ENCODE measurements around the gene MAP4. TPM values are rescaled to one million over a fixed set of nuclear protein-coding genes. Genes with fewer than 3 reads are reported as not detected.
"Not testable (repeated sequence)": the region's sequence is repeated elsewhere in the genome, so short reads cannot be mapped to it uniquely, and the experiment has no call there.

MAP4 gene
- total RNA-seq, 1 donor from 2014 or later = 138 TPM

- DNase-seq = no peak
- H3K27me3 Mint-ChIP-seq = no peaks in the 10 kb centered on the region
- H3K9me3 Mint-ChIP-seq = no peaks in the 10 kb centered on the region
- H3K4me1 Mint-ChIP-seq = peaks cover 4% of the 10 kb centered on the region
- H3K4me3 Mint-ChIP-seq = no peak overlapping the region
- no peak overlapping the region for H3K27ac Mint-ChIP-seq
- intact Hi-C loops (cut with micrococcal nuclease) = no loop called here
- peaks cover 1% of the 10 kb centered on the region for H3K36me3 Mint-ChIP-seq (ENCODE audit: low read depth)
Observed at GRCh38 chr3:48026951-48027908, 11.0 kb upstream of the MAP4 start.

DNA sequence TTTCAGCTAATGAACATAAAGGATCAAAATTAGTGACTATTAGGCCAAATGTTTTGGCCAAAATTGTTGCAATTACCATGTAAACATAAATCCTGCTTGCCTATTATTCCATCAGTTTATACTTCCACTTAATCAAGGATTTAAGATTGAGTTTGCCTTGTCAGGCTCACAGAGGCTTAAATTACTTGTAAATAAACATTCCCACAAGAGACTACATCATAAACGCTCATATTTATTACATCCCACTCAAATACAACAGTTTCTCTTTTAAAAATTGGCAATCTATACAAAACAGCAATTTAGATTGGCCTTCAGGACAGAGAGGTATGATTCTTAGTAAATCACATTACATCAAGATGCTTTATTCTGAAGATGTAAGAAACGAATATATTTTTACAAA, 9.9 kb upstream of the MAP4 start:
- no peaks in the 10 kb centered on the region for H3K27me3 Mint-ChIP-seq
- no peak for DNase-seq
- peaks cover 7% of the 10 kb centered on the region for H3K4me1 Mint-ChIP-seq
- intact Hi-C loops (cut with micrococcal nuclease) = no loop called here
- peaks cover 4% of the 10 kb centered on the region for H3K36me3 Mint-ChIP-seq (ENCODE audit: low read depth)
- no peak overlapping the region for H3K27ac Mint-ChIP-seq
- H3K4me3 Mint-ChIP-seq = no peak overlapping the region
- H3K9me3 Mint-ChIP-seq = no peaks in the 10 kb centered on the region

- Mint-ChIP-seq H3K4me1 (peaks cover 7% of the 10 kb centered on the region), H3K27me3 (no peaks in the 10 kb centered on the region)
Observed at GRCh38 chr3:48024401-48024800, 8.2 kb upstream of the MAP4 start.

DNA sequence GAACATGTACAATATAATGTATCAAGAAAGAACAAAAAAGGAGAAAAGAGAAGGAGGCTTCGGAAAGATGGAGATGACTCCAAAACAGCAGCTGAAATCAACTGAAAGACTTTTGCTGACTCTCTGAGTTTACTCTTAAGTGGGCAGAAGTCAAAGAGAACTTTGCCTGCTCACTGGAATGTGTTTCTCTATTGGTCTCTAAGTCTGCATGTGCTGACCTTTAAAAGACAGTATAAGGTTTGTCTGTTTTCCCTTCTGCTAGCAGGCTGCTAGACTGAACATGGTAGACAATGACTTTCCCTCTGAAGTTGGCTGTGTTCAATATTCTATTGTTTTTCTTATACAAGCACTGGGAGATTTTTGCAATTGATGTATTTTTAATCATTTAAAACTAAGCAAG, 7.2 kb upstream of the MAP4 start:
- H3K36me3 Mint-ChIP-seq (ENCODE audit: low read depth) = peaks cover 3% of the 10 kb centered on the region
- no peak overlapping the region for H3K4me3 Mint-ChIP-seq
- H3K27ac Mint-ChIP-seq = no peak overlapping the region
- H3K9me3 Mint-ChIP-seq = no peaks in the 10 kb centered on the region
- H3K27me3 Mint-ChIP-seq = no peaks in the 10 kb centered on the region
- no peak for DNase-seq
- intact Hi-C loops (cut with micrococcal nuclease) = no loop called here
- H3K4me1 Mint-ChIP-seq = peaks cover 7% of the 10 kb centered on the region

More at GRCh38 chr3:48024401-48024800, 8.2 kb upstream of the MAP4 start:
- no peak overlapping the region for H3K27ac Mint-ChIP-seq
- intact Hi-C loops (cut with micrococcal nuclease) = no loop called here
- H3K4me3 Mint-ChIP-seq = no peak overlapping the region
- no peak for DNase-seq
- H3K36me3 Mint-ChIP-seq (ENCODE audit: low read depth) = peaks cover 3% of the 10 kb centered on the region
- no peaks in the 10 kb centered on the region for H3K9me3 Mint-ChIP-seq

GRCh38 chr3:48022178-48022577, 6.0 kb upstream of the MAP4 start:
- peaks cover 3% of the 10 kb centered on the region for H3K36me3 Mint-ChIP-seq (ENCODE audit: low read depth)
- no peaks in the 10 kb centered on the region for H3K9me3 Mint-ChIP-seq
- no peak overlapping the region for H3K27ac Mint-ChIP-seq
- no peak for DNase-seq
- H3K4me3 Mint-ChIP-seq = no peak overlapping the region
- peaks cover 13% of the 10 kb centered on the region for H3K4me1 Mint-ChIP-seq
- no peaks in the 10 kb centered on the region for H3K27me3 Mint-ChIP-seq
- intact Hi-C loops (cut with micrococcal nuclease) = no loop called here

- Mint-ChIP-seq H3K9me3 (no peaks in the 10 kb centered on the region), H3K4me3 (no peak overlapping the region), H3K36me3 (ENCODE audit: low read depth) (peaks cover 3% of the 10 kb centered on the region), H3K27ac (no peak overlapping the region), H3K4me1 (peaks cover 29% of the 10 kb centered on the region), H3K27me3 (no peaks in the 10 kb centered on the region)
- intact Hi-C loops (cut with micrococcal nuclease) = no loop called here
- no peak for DNase-seq
Observed at GRCh38 chr3:48018841-48019240, 2.6 kb upstream of the MAP4 start.

GRCh38 chr3:48015431-48016180, 610 bp downstream of the MAP4 start:
- Mint-ChIP-seq H3K4me3 (no peak overlapping the region), H3K36me3 (ENCODE audit: low read depth) (no peaks in the 10 kb centered on the region), H3K9me3 (no peaks in the 10 kb centered on the region), H3K27ac (no peak overlapping the region), H3K4me1 (peaks cover 28% of the 10 kb centered on the region), H3K27me3 (no peaks in the 10 kb centered on the region)
- no peak for DNase-seq
- intact Hi-C loops (cut with micrococcal nuclease) = no loop called here

GRCh38 chr3:48014358-48014757, 1.9 kb downstream of the MAP4 start:
- no peak overlapping the region for H3K4me3 Mint-ChIP-seq
- H3K36me3 Mint-ChIP-seq (ENCODE audit: low read depth) = peaks cover 2% of the 10 kb centered on the region
- intact Hi-C loops (cut with micrococcal nuclease) = no loop called here
- H3K4me1 Mint-ChIP-seq = peaks cover 28% of the 10 kb centered on the region
- H3K27me3 Mint-ChIP-seq = no peaks in the 10 kb centered on the region
- no peak for DNase-seq
- no peaks in the 10 kb centered on the region for H3K9me3 Mint-ChIP-seq
- H3K27ac Mint-ChIP-seq = no peak overlapping the region

- H3K4me1 Mint-ChIP-seq = peaks cover 28% of the 10 kb centered on the region
Observed at GRCh38 chr3:48013288-48013980, 2.8 kb downstream of the MAP4 start.

DNA sequence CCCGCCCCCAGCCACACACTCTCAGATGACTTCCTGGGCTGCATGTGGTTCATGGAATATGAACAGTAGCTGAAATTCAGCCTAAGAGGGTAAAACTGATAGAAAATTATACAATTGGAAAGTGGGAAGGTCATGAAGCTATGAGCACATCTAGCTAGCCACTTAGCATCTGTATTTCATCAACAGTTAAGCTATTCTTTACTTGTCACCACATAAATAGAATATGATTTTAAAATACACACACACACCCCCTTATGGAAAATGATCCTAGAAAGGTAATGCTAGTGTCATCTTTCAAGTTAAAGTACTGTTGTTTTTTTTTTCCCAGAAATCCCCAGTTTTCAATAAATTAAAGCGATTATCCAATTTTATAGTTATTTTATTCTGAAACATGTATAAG, 3.6 kb downstream of the MAP4 start:
- Mint-ChIP-seq H3K36me3 (ENCODE audit: low read depth) (peaks cover 6% of the 10 kb centered on the region), H3K27ac (no peak overlapping the region), H3K4me3 (no peak overlapping the region), H3K9me3 (no peaks in the 10 kb centered on the region), H3K27me3 (no peaks in the 10 kb centered on the region), H3K4me1 (peaks cover 28% of the 10 kb centered on the region)
- no peak for DNase-seq
- intact Hi-C loops (cut with micrococcal nuclease) = no loop called here

More at GRCh38 chr3:48013288-48013980, 2.8 kb downstream of the MAP4 start:
- DNase-seq = no peak
- Mint-ChIP-seq H3K9me3 (no peaks in the 10 kb centered on the region), H3K27me3 (no peaks in the 10 kb centered on the region), H3K4me3 (no peak overlapping the region), H3K36me3 (ENCODE audit: low read depth) (peaks cover 5% of the 10 kb centered on the region), H3K27ac (no peak overlapping the region)
- intact Hi-C loops (cut with micrococcal nuclease) = no loop called here

DNA sequence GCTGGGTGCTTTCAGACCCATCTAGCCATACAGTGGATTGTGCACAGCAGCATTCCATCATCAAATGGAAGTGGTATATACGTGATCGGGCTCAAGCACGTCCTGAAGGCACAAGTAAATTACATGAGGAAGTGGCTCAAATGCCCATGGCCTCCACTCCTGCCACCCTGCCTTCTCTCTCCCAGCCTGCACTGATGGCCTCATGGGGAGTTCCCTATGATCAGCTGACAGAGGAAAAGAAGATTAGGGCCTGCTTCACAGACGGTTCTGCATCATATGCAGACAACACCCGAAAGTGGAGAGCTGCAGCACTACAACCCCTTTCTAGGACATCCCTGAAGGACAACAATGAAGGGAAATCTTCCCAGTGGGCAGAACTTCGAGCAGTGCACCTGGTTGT, 8.2 kb downstream of the MAP4 start:
- H3K4me3 Mint-ChIP-seq; H3K27ac Mint-ChIP-seq; H3K9me3 Mint-ChIP-seq; H3K36me3 Mint-ChIP-seq (ENCODE audit: low read depth); H3K4me1 Mint-ChIP-seq; intact Hi-C loops (cut with micrococcal nuclease); DNase-seq; H3K27me3 Mint-ChIP-seq: not testable (repeated sequence)

- H3K27ac Mint-ChIP-seq; H3K36me3 Mint-ChIP-seq (ENCODE audit: low read depth); DNase-seq; H3K4me3 Mint-ChIP-seq; H3K27me3 Mint-ChIP-seq; H3K9me3 Mint-ChIP-seq; intact Hi-C loops (cut with micrococcal nuclease); H3K4me1 Mint-ChIP-seq: not testable (repeated sequence)
Observed at GRCh38 chr3:48007361-48007760, 8.9 kb downstream of the MAP4 start.

- H3K4me3 Mint-ChIP-seq; H3K27me3 Mint-ChIP-seq; H3K27ac Mint-ChIP-seq; DNase-seq; H3K4me1 Mint-ChIP-seq; intact Hi-C loops (cut with micrococcal nuclease); H3K9me3 Mint-ChIP-seq; H3K36me3 Mint-ChIP-seq (ENCODE audit: low read depth): not testable (repeated sequence)
Observed at GRCh38 chr3:48006794-48007193, 9.4 kb downstream of the MAP4 start.

GRCh38 chr3:48004694-48005093, 11.5 kb downstream of the MAP4 start:
- DNase-seq = no peak
- peaks cover 2% of the 10 kb centered on the region for H3K4me1 Mint-ChIP-seq
- no peaks in the 10 kb centered on the region for H3K9me3 Mint-ChIP-seq
- H3K36me3 Mint-ChIP-seq (ENCODE audit: low read depth) = peaks cover 4% of the 10 kb centered on the region
- intact Hi-C loops (cut with micrococcal nuclease) = no loop called here
- no peak overlapping the region for H3K27ac Mint-ChIP-seq
- H3K4me3 Mint-ChIP-seq = no peak overlapping the region
- no peaks in the 10 kb centered on the region for H3K27me3 Mint-ChIP-seq

Measured in activated CD4-positive, alpha-beta T cell treated with anti-CD3 and anti-CD28 coated beads, Interleukin-2, amount 10 ng/mL, durations not matched to agents 24 days and 14 days (primary cell).